Neural progenitor cell (in vitro differentiated cells): ENCODE measurements around the gene AMBRA1. TPM values are rescaled to one million over a fixed set of nuclear protein-coding genes. Genes with fewer than 3 reads are reported as not detected.

Source experiments
- DNase-seq: peaks from one replicate; pipeline ENCODE4 v3.0.0-alpha.2; 2016; ENCODE audit warnings: low spot score
- H2AFZ ChIP-seq: fragments of 200-600 bp; sonication (generic); replicated peaks from 2 replicates; pipeline ENCODE4 v1.6.1; 2016; ENCODE audit warnings: antibody characterized with exemption
- H3F3A ChIP-seq: fragments of 200-600 bp; sonication (generic); 2 replicates; pipeline ENCODE4 v1.6.1; 2016; ENCODE audit warnings: antibody characterized with exemption, low read depth
- H3K27ac ChIP-seq: fragments of 200-600 bp; sonication (generic); 2 replicates; pipeline ENCODE4 v1.5.1; 2016; ENCODE audit warnings: mild to moderate bottlenecking
- H3K27me3 ChIP-seq: fragments of 200-600 bp; sonication (generic); 2 replicates; pipeline ENCODE4 v1.6.1; 2016; ENCODE audit warnings: mild to moderate bottlenecking, moderate library complexity
- H3K36me3 ChIP-seq: fragments of 200-600 bp; sonication (generic); 2 replicates; pipeline ENCODE4 v1.5.1; 2016
- H3K4me1 ChIP-seq: fragments of 200-600 bp; sonication (generic); 2 replicates; pipeline ENCODE4 v1.6.1; 2016; ENCODE audit warnings: mixed run types
- H3K4me2 ChIP-seq: fragments of 200-600 bp; sonication (generic); 2 replicates; pipeline ENCODE4 v1.6.1; 2016
- H3K4me3 ChIP-seq: fragments of 200-600 bp; sonication (generic); 2 replicates; pipeline ENCODE4 v1.5.1; 2016
- H3K79me2 ChIP-seq: fragments of 200-600 bp; sonication (generic); 2 replicates; pipeline ENCODE4 v1.6.1; 2016; ENCODE audit warnings: low read depth
- H3K9ac ChIP-seq: fragments of 200-600 bp; sonication (generic); 2 replicates; pipeline ENCODE4 v1.6.1; 2016
- H3K9me3 ChIP-seq: fragments of 200-600 bp; sonication (generic); 2 replicates; pipeline ENCODE4 v1.5.1; 2016; ENCODE audit warnings: low read depth
- H4K20me1 ChIP-seq: fragments of 200-600 bp; sonication (generic); 2 replicates; pipeline ENCODE4 v1.6.1; 2016; ENCODE audit warnings: low read depth
- H3K27ac Mint-ChIP-seq: 3 replicates; pipeline ENCODE4 v1.8.0; 2021; ENCODE audit warnings: mixed read lengths
- H3K27me3 Mint-ChIP-seq: 2 replicates; pipeline ENCODE4 v1.8.0; 2022; ENCODE audit warnings: low read depth, mild to moderate bottlenecking, inconsistent platforms, moderate library complexity, mixed read lengths; ENCODE audit not compliant: insufficient read depth
- H3K36me3 Mint-ChIP-seq: 3 replicates; pipeline ENCODE4 v1.8.0; 2021; ENCODE audit warnings: mixed read lengths
- H3K4me1 Mint-ChIP-seq: 3 replicates; pipeline ENCODE4 v1.8.0; 2021; ENCODE audit warnings: mixed read lengths
- H3K4me3 Mint-ChIP-seq: 3 replicates; pipeline ENCODE4 v1.8.0; 2021; ENCODE audit warnings: mild to moderate bottlenecking, moderate library complexity, mixed read lengths
- H3K9me3 Mint-ChIP-seq: 3 replicates; pipeline ENCODE4 v1.8.0; 2020; ENCODE audit warnings: mixed read lengths
- CTCF ChIP-seq: fragments of 200-600 bp; sonication (generic); IDR thresholded peaks from 2 replicates; pipeline ENCODE4 v1.5.1; 2017; ENCODE audit warnings: antibody characterized with exemption, mild to moderate bottlenecking
- EZH2 ChIP-seq: fragments of 200-600 bp; sonication (generic); IDR thresholded peaks from 2 replicates; pipeline ENCODE4 v1.6.1; 2017; ENCODE audit warnings: antibody characterized with exemption, mild to moderate bottlenecking, moderate library complexity
- EZH2phosphoT487 ChIP-seq: fragments of 200-600 bp; sonication (generic); IDR thresholded peaks from 2 replicates; pipeline ENCODE4 v1.6.1; 2017; ENCODE audit warnings: antibody characterized with exemption
- total RNA-seq: library from RNA; depleted of rRNA; stranded (reverse); fragments of >200 nt; gene quantifications from 2 replicates; pipeline ENCODE4 v1.2.3, GENCODE V29; 2015; ENCODE audit warnings: low replicate concordance

AMBRA1 gene
- total RNA-seq, 1 donor from 2014 or later, result 20.7 TPM

- Mint-ChIP-seq H3K27ac (no peak overlapping the region), H3K9me3 (no peaks in the 10 kb centered on the region), H3K4me3 (no peak overlapping the region), H3K27me3 (no peaks in the 10 kb centered on the region), H3K4me1 (no peaks in the 10 kb centered on the region), H3K36me3 (peaks cover 7% of the 10 kb centered on the region)
- no peaks in the 10 kb centered on the region for H3K79me2 ChIP-seq
- H3K4me3 ChIP-seq, result no peak overlapping the region
- H3K27ac ChIP-seq, result no peak overlapping the region
- H3K9ac ChIP-seq, result no peak overlapping the region
- no peaks in the 10 kb centered on the region for H3F3A ChIP-seq
- H4K20me1 ChIP-seq, result no peaks in the 10 kb centered on the region
- no peak overlapping the region for H2AFZ ChIP-seq
- no peak overlapping the region for H3K4me2 ChIP-seq
- H3K9me3 ChIP-seq, result no peaks in the 10 kb centered on the region
- DNase-seq, result no peak
- H3K4me1 ChIP-seq, result no peaks in the 10 kb centered on the region
- no peaks in the 10 kb centered on the region for H3K36me3 ChIP-seq
- no peaks in the 10 kb centered on the region for H3K27me3 ChIP-seq
- no peak for TF ChIP-seq EZH2phosphoT487
- TF ChIP-seq EZH2, result no peak
- no peak for TF ChIP-seq CTCF
Observed at GRCh38 chr11:46637546-46637945, 43.7 kb upstream of the AMBRA1 start.

GRCh38 chr11:46635557-46636139, 41.8 kb upstream of the AMBRA1 start:
- peaks cover 4% of the 10 kb centered on the region for H3K36me3 Mint-ChIP-seq
- H3K27me3 ChIP-seq, result no peaks in the 10 kb centered on the region
- H3K27ac Mint-ChIP-seq, result no peak overlapping the region
- no peak overlapping the region for H3K4me3 ChIP-seq
- H3K4me3 Mint-ChIP-seq, result no peak overlapping the region
- H3K36me3 ChIP-seq, result no peaks in the 10 kb centered on the region
- no peak overlapping the region for H3K27ac ChIP-seq
- H3K9me3 Mint-ChIP-seq, result no peaks in the 10 kb centered on the region
- DNase-seq, result no peak
- no peak overlapping the region for H3K4me2 ChIP-seq
- no peak overlapping the region for H3K9ac ChIP-seq
- no peaks in the 10 kb centered on the region for H3K9me3 ChIP-seq
- H3K4me1 Mint-ChIP-seq, result no peaks in the 10 kb centered on the region
- H3K4me1 ChIP-seq, result no peaks in the 10 kb centered on the region
- H4K20me1 ChIP-seq, result no peaks in the 10 kb centered on the region
- no peak overlapping the region for H2AFZ ChIP-seq
- no peaks in the 10 kb centered on the region for H3F3A ChIP-seq
- TF ChIP-seq EZH2phosphoT487 (no peak), EZH2 (no peak), CTCF (no peak)
- peaks cover 4% of the 10 kb centered on the region for H3K79me2 ChIP-seq
- no peaks in the 10 kb centered on the region for H3K27me3 Mint-ChIP-seq

- Histone ChIP-seq H3K9me3 (no peaks in the 10 kb centered on the region), H2AFZ (no peak overlapping the region), H4K20me1 (peaks cover 4% of the 10 kb centered on the region), H3F3A (no peaks in the 10 kb centered on the region), H3K27ac (no peak overlapping the region), H3K36me3 (no peaks in the 10 kb centered on the region), H3K9ac (no peak overlapping the region), H3K79me2 (peaks cover 4% of the 10 kb centered on the region), H3K4me3 (no peak overlapping the region), H3K4me2 (no peak overlapping the region), H3K4me1 (no peaks in the 10 kb centered on the region), H3K27me3 (no peaks in the 10 kb centered on the region)
- Mint-ChIP-seq H3K27me3 (no peaks in the 10 kb centered on the region), H3K27ac (no peak overlapping the region), H3K4me1 (no peaks in the 10 kb centered on the region), H3K9me3 (no peaks in the 10 kb centered on the region), H3K36me3 (no peaks in the 10 kb centered on the region), H3K4me3 (no peak overlapping the region)
- no peak for TF ChIP-seq EZH2phosphoT487
- no peak for TF ChIP-seq EZH2
- no peak for TF ChIP-seq CTCF
- no peak for DNase-seq
Observed at GRCh38 chr11:46633291-46634217, 39.7 kb upstream of the AMBRA1 start.
